ENCODE data around the gene PRKN.
"Not testable (repeated sequence)": the region's sequence is repeated elsewhere in the genome, so short reads cannot be mapped to it uniquely, and the experiment has no call there.

PRKN gene

GRCh38 chr6:162533009-162533400, 194.6 kb downstream of the PRKN start:
- no peak for DNase-seq (ENCODE audit: low read depth)

GRCh38 chr6:162532283-162533008, 195.1 kb downstream of the PRKN start:
- DNase-seq (ENCODE audit: low read depth) = no peak

- DNase-seq (ENCODE audit: low read depth) = not testable (repeated sequence)
These were observed 196.2 kb downstream of the PRKN start for GRCh38 chr6:162531391-162531790.

GRCh38 chr6:162528538-162528937, 199.0 kb downstream of the PRKN start:
- DNase-seq (ENCODE audit: low read depth) = no peak

- DNase-seq (ENCODE audit: low read depth) = no peak
These were observed 200.6 kb downstream of the PRKN start for GRCh38 chr6:162526960-162527359.

GRCh38 chr6:162525181-162525580, 202.4 kb downstream of the PRKN start:
- no peak for DNase-seq (ENCODE audit: low read depth)

- no peak for DNase-seq (ENCODE audit: low read depth)
These were observed 214.8 kb downstream of the PRKN start for GRCh38 chr6:162512744-162513143.

GRCh38 chr6:162497389-162497788, 230.2 kb downstream of the PRKN start:
- DNase-seq (ENCODE audit: low read depth) = no peak

- no peak for DNase-seq (ENCODE audit: low read depth)
These were observed 233.6 kb downstream of the PRKN start for GRCh38 chr6:162493917-162494316.

- DNase-seq (ENCODE audit: low read depth) = no peak
These were observed 235.9 kb downstream of the PRKN start for GRCh38 chr6:162491637-162492036.

GRCh38 chr6:162489101-162489976, 238.2 kb downstream of the PRKN start:
- no peak for DNase-seq (ENCODE audit: low read depth)

- DNase-seq (ENCODE audit: low read depth) = no peak
These were observed 239.1 kb downstream of the PRKN start for GRCh38 chr6:162488444-162488843.

- DNase-seq (ENCODE audit: low read depth) = no peak
These were observed 242.1 kb downstream of the PRKN start for GRCh38 chr6:162485464-162485863.

- DNase-seq (ENCODE audit: low read depth) = no peak
These were observed 245.6 kb downstream of the PRKN start for GRCh38 chr6:162481938-162482337.

GRCh38 chr6:162481320-162481719, 246.2 kb downstream of the PRKN start:
- DNase-seq (ENCODE audit: low read depth) = no peak

GRCh38 chr6:162478192-162478671, 249.3 kb downstream of the PRKN start:
- DNase-seq (ENCODE audit: low read depth) = no peak

- no peak for DNase-seq (ENCODE audit: low read depth)
These were observed 252.8 kb downstream of the PRKN start for GRCh38 chr6:162474722-162475121.

- no peak for DNase-seq (ENCODE audit: low read depth)
These were observed 255.7 kb downstream of the PRKN start for GRCh38 chr6:162471842-162472241.

- DNase-seq (ENCODE audit: low read depth) = no peak
These were observed 259.2 kb downstream of the PRKN start for GRCh38 chr6:162468326-162468725.

- no peak for DNase-seq (ENCODE audit: low read depth)
These were observed 259.9 kb downstream of the PRKN start for GRCh38 chr6:162467679-162468078.

GRCh38 chr6:162463576-162463975, 264.0 kb downstream of the PRKN start:
- no peak for DNase-seq (ENCODE audit: low read depth)

- no peak for DNase-seq (ENCODE audit: low read depth)
These were observed 267.6 kb downstream of the PRKN start for GRCh38 chr6:162459985-162460384.

GRCh38 chr6:162450358-162450757, 277.2 kb downstream of the PRKN start:
- no peak for DNase-seq (ENCODE audit: low read depth)

Measured in CMK (cell line).